DND-41 (cell line): ENCODE data around the gene C10orf88.

Experiments used
- ATAC-seq: fragments of 200-7000 bp; cut with Tn5 transposase; 3 replicates; pipeline ENCODE4 v1.9.1; 2021; ENCODE audit warnings: low read depth; ENCODE audit not compliant: insufficient read depth
- DNase-seq: peaks from one replicate; pipeline ENCODE4 v3.0.0-alpha.2; 2020
- H2AFZ ChIP-seq: 2 replicates; pipeline ENCODE4 v1.6.0; 2012; ENCODE audit warnings: low read depth, low read length
- H3K27ac ChIP-seq: 2 replicates; pipeline ENCODE4 v1.5.1; 2012; ENCODE audit warnings: low read length, inconsistent platforms
- H3K27me3 ChIP-seq: fragments of 200-600 bp; sonication (generic); 2 replicates; pipeline ENCODE4 v1.6.0; 2012; ENCODE audit warnings: low read length, mild to moderate bottlenecking, inconsistent platforms; ENCODE audit not compliant: insufficient read depth, poor library complexity
- H3K36me3 ChIP-seq: 2 replicates; pipeline ENCODE4 v1.5.1; 2012; ENCODE audit warnings: low read length, inconsistent platforms; ENCODE audit not compliant: insufficient read depth
- H3K4me1 ChIP-seq: 2 replicates; pipeline ENCODE4 v1.5.1; 2012; ENCODE audit warnings: mild to moderate bottlenecking, low read length; ENCODE audit not compliant: insufficient read depth
- H3K4me2 ChIP-seq: 2 replicates; pipeline ENCODE4 v1.6.0; 2012; ENCODE audit warnings: mild to moderate bottlenecking, moderate library complexity, low read length, inconsistent platforms; ENCODE audit not compliant: insufficient read depth
- H3K4me3 ChIP-seq, 2 experiments: fragments of 200-600 bp in 1 of 2; shearing (Covaris generic) in 1 of 2; 2 replicates each; pipeline ENCODE4 v1.5.1; 2012 to 2016; ENCODE audit warnings: inconsistent platforms in 2 of 2, low read length in 2 of 2, mild to moderate bottlenecking in 2 of 2, low read depth in 1 of 2, moderate library complexity in 1 of 2
- H3K79me2 ChIP-seq: 2 replicates; pipeline ENCODE4 v1.6.0; 2012; ENCODE audit warnings: low read length, inconsistent platforms; ENCODE audit not compliant: insufficient read depth
- H3K9ac ChIP-seq: 2 replicates; pipeline ENCODE4 v1.6.0; 2012; ENCODE audit warnings: low read depth, mild to moderate bottlenecking, inconsistent platforms, low read length, moderate library complexity
- H3K9me3 ChIP-seq: 2 replicates; pipeline ENCODE4 v1.5.1; 2012; ENCODE audit warnings: low read length, moderate library complexity, mild to moderate bottlenecking, inconsistent platforms; ENCODE audit not compliant: insufficient read depth, severe bottlenecking
- H4K20me1 ChIP-seq: 2 replicates; pipeline ENCODE4 v1.6.0; 2012; ENCODE audit warnings: low read length; ENCODE audit not compliant: insufficient read depth
- CTCF ChIP-seq: IDR thresholded peaks from 2 replicates; pipeline ENCODE4 v1.5.1; 2012; ENCODE audit warnings: borderline replicate concordance, low read length, moderate library complexity, mild to moderate bottlenecking; ENCODE audit not compliant: poor library complexity, severe bottlenecking; ENCODE audit errors: extremely low read depth
- EZH2 ChIP-seq: IDR thresholded peaks from 3 replicates; pipeline ENCODE4 v1.6.1; 2012; ENCODE audit warnings: borderline replicate concordance, low read depth, mild to moderate bottlenecking, moderate library complexity, low read length, inconsistent platforms; ENCODE audit not compliant: severe bottlenecking

C10orf88 gene

DNA sequence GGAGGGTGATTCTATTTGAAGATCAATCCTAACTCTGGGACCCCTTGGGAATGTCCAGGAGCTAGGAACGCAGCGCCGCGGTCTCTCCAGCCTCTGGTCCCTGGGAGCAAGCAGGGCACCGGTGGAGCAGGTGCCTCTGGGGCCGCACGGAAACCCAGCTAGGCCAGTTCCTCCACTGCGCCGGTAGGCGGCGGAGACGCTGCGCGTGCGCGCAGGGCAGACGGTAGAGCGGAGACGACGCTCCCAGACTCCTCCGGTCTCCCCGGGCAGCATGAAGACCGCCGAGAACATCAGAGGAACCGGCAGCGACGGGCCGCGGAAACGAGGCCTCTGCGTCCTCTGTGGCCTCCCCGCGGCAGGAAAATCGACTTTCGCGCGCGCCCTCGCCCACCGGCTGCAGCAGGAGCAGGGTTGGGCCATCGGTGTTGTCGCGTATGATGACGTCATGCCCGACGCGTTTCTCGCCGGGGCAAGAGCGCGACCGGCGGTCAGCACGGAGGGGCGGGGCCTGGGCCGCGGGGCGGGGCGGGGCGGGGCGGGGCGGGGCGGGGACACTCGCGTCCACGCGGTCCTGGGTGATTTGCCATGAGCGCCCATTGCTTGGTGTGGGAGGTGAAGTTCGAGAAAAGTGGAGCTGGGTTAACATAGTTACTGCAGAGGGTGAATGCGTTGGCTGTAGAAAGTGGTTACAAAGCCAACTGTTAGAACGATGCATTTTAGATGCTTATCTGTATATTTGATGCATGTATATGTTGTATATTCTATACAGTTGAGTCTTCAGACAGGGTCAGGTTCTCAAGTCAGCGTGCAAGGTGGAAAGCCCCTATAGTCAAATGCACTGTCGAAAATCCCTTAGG, 26.4 kb upstream of the C10orf88 start, which contains the start of gene PSTK:
TSS of gene PSTK (plus strand) at position 193 of the 857 bp plus-strand sequence. CDS start at position 272, 79 bp downstream.
- peaks cover 4% of the 10 kb centered on the region; the same call in 1 of the 2 replicates for H3K36me3 ChIP-seq
- H3K9me3 ChIP-seq: no peaks in the 10 kb centered on the region
- peaks cover 26% of the 10 kb centered on the region for H3K4me1 ChIP-seq
- H4K20me1 ChIP-seq: no peaks in the 10 kb centered on the region
- no peak for TF ChIP-seq EZH2
- peak; percentile 93 for TF ChIP-seq CTCF
- peak within 1 kb of the TSS; percentile 79 for H3K9ac ChIP-seq
- H3K79me2 ChIP-seq: no peaks in the 10 kb centered on the region
- H2AFZ ChIP-seq: peak within 1 kb of the TSS; percentile 81
- H3K27me3 ChIP-seq: no peaks in the 10 kb centered on the region
- H3K27ac ChIP-seq: peak within 1 kb of the TSS; percentile 95
- DNase-seq: peak; percentile 90
- peak; percentile 97 for ATAC-seq
- peak within 1 kb of the TSS; percentile 35 to 73; a peak in 3 of 4 replicates for H3K4me3 ChIP-seq
- peak within 1 kb of the TSS; percentile 77 for H3K4me2 ChIP-seq

DNA sequence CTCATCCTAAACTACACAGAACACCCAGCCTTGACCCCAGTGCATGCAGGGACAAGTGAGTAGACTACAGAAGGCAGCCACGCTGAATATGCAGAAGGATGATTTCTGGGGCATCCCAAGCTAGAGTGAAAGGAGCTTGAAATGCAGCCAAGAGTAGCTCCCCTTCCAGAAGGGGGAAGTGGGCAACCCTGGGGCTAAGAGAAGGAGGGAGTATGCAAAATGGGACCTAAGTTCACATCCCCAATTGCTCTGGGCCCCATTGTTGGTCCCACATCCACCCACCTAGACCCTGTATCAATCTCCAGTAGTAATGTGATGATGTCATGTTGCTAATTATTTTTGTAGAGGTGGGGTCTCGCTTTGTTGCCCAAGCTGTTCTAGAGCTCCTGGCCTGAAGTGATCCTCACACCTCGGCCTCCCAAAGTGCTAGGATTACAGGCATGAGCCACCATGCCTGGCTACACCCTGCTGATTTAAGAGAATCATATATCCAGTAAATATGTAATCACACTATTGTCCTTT, 20.6 kb upstream of the C10orf88 start:
- H3K9ac ChIP-seq: no peak overlapping the region
- H2AFZ ChIP-seq: no peak overlapping the region
- H3K9me3 ChIP-seq: no peaks in the 10 kb centered on the region
- no peaks in the 10 kb centered on the region for H3K36me3 ChIP-seq
- TF ChIP-seq EZH2 (no peak), CTCF (no peak)
- no peak overlapping the region for H3K4me3 ChIP-seq
- H3K4me2 ChIP-seq: no peak overlapping the region
- no peak overlapping the region for H3K27ac ChIP-seq
- no peaks in the 10 kb centered on the region for H4K20me1 ChIP-seq
- H3K4me1 ChIP-seq: peaks cover 9% of the 10 kb centered on the region
- DNase-seq (no peak), ATAC-seq (no peak)
- no peaks in the 10 kb centered on the region for H3K79me2 ChIP-seq
- H3K27me3 ChIP-seq: no peaks in the 10 kb centered on the region

DNA sequence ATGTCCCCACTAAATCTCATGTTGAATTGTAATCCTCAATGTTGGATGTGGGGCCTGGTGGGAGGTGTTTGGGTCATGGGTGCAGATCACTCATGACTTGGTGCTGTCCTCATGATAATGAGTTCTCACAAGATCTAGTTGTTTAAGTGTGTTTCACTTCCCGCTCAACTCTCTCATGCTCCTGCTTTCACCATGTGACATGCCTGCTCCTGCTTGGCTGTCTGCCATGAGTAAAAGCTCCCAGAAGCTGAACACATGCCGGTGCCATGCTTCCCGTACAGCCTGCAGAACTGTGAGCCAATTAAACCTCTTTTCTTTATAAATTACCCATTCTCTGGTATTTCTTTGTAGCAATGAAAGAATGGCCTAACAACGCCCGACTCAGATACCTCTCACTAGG, 20.0 kb upstream of the C10orf88 start:
- no peak for DNase-seq
- H3K9me3 ChIP-seq: no peaks in the 10 kb centered on the region
- H4K20me1 ChIP-seq: no peaks in the 10 kb centered on the region
- no peaks in the 10 kb centered on the region for H3K27me3 ChIP-seq
- no peaks in the 10 kb centered on the region for H3K36me3 ChIP-seq
- no peak overlapping the region for H3K27ac ChIP-seq
- H3K79me2 ChIP-seq: no peaks in the 10 kb centered on the region
- H3K9ac ChIP-seq: no peak overlapping the region
- ATAC-seq: no peak
- no peak overlapping the region for H3K4me2 ChIP-seq
- H3K4me1 ChIP-seq: peaks cover 3% of the 10 kb centered on the region
- TF ChIP-seq EZH2 (no peak), CTCF (no peak)
- no peak overlapping the region for H3K4me3 ChIP-seq
- no peak overlapping the region for H2AFZ ChIP-seq
